GM21723 (cell line): ENCODE data around the gene CLEC20A.

Source experiments
- ATAC-seq: cut with Tn5 transposase; IDR thresholded peaks from one replicate; pipeline ENCODE4 v1.9.1; 2021; ENCODE audit warnings: mild to moderate bottlenecking, moderate library complexity; ENCODE audit not compliant: unreplicated experiment

The CLEC20A gene

DNA sequence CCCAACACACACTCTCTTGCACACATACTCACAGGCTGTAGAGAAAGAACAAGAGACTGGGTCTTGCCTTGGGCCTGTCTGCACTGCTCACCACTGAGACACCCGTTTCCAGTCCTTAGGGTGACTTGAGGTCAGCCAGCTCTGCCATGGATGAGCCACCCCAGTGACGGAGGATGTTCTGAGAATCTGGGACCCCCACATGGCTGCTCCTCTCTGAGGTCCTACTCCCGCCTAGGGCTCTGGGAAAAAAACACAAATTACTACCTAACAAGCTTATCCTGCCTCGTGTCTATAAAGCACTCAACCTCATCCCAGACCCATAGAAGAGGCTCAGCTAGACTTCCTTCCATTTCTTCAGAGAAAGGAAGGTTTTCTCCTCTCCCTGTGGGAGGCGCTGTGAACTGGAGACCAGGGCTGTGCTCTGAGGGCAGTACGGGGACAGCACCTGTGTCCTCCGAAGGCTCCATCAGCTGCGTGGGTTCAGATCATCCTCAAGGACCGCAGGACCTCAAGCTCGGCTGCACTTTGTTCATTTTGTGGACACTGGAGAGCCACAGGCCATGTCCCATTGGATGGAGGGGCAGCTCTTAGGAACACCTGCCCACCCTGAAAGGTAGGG is 4.3 kb upstream of the CLEC20A start:
- ATAC-seq = no peak

GRCh38 chr1:178500091-178500770 is 3.5 kb upstream of the CLEC20A start:
- ATAC-seq = no peak

- no peak for ATAC-seq
Measured at GRCh38 chr1:178498896-178499675, 2.3 kb upstream of the CLEC20A start.

DNA sequence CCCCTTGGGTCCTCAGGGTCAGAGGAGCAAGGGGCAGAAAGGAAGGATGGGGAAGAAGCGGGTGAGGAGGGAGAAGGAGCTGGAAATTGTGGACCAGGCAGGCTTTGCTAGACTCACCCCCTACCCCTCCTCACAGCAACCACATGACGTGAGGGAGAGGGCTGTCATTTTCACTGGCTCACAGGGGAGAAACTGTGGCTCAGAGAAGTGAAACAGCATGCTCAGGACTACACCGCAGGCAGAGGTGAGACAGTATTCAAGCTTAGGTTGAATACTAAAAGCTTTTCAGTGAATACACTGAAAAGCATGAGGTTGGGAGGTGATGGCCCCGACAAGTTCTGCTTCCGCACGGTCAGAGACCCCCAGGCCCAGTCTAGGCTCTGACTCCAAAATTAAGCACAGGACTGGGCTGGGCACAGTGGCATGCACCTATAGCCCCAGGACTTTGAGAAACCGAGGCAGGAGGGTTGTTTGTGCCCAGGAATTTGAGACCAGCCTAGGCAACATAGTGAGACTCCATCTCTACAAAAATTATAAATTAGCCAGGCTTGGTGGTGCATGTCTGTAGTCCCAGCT is 1.2 kb upstream of the CLEC20A start:
- no peak for ATAC-seq

GRCh38 chr1:178495741-178496409 is 889 bp downstream of the CLEC20A start:
- no peak for ATAC-seq

DNA sequence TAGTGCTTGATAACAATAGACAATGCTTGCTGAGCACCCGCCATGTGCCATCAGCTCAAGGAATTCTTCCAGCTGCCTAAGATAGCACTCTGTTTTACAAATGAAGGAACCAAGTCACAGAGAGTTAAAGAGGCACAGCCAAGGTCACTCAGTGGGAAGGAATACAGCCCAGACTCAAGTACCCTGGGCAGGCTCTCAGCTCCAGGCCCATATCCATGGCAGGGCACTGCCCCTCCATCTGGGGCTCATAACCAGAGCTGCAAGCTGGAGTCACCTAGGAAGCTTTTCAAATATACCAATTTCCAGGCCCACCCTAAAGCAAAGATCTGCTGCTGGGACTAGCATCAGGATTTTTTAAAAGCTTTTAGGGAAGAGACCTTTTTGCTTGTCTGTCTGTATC is 1.6 kb downstream of the CLEC20A start:
- no peak for ATAC-seq

- ATAC-seq = no peak
Measured at GRCh38 chr1:178494569-178494971, 2.2 kb downstream of the CLEC20A start.

GRCh38 chr1:178493301-178493741 is 3.4 kb downstream of the CLEC20A start:
- ATAC-seq = no peak

- ATAC-seq = no peak
Measured at GRCh38 chr1:178492341-178492740, 4.4 kb downstream of the CLEC20A start.

DNA sequence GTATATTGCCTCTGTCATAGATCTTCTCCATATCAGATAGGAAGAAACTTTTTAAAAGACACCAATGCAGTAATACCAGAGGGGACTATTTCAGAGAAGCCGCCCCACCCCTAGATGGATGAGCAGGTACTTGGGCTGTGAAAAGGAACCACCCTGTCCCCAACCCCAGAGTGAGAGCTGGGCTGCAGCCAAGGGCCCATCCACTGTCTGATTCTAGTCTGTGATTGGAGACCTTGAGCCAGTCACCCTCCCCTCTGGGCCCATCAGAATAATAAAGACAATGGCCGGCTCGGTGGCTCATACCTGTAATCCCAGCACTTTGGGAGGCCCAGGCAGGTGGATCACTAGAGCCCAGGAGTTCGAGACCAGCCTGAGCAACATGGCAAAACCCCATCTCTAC is 5.0 kb downstream of the CLEC20A start:
- ATAC-seq = no peak

DNA sequence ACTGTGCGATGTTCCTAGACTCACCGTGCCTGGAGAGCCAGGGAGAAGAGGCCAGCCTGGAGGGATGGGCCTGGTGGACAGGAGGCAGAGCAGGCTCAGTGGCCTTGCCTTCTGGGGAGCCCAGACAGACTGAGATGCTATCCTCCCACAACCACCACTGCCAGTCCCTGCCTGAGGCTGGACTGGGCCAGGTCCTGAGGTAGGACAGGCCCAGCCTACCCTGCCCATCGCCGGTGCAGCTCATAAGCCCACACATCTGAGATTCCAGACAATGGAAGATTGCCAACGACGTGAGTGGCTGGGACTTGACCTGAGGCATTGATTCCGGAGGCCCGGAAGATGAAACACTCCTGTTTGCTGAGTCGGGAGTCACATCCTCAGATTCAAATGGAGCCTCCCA is 5.8 kb downstream of the CLEC20A start:
- ATAC-seq = no peak

DNA sequence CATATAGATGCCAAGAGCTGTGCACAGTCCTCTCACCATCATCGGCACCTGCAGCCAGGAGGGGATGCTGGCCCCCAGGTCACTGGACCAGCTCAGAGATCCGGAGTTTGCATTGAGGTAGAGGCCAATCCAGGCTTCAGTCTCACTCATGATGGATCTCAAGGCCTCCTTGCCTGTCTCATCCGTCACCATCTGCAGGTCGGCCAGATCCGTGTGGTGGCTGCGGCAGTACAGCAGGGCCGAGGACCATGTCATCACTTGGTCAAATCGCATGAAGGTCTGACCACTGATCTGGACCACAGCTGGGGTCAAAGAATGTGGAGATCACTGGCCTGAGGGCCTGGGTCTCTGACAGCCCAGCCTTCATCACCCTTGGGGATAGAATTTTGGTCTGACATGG is 6.6 kb downstream of the CLEC20A start:
- no peak for ATAC-seq

DNA sequence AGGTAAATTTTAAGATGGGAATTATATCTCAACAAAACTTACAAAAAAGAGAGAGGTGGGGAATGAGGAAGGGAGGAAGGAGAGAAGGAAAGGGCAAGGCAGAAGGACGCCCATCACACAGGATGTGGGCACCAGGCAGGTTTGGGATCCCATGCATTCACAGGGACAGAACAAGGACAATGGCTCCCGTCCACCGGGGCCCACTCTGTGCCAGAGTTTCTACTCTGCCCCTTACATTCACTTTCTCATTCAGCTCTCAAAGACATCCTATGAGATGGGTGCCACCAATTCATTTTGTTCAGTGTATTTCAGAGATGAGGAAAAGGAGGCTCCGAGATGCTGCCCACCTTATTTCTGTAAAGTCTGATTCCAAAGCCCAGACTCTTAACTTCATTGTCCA is 7.4 kb downstream of the CLEC20A start:
- ATAC-seq = no peak

DNA sequence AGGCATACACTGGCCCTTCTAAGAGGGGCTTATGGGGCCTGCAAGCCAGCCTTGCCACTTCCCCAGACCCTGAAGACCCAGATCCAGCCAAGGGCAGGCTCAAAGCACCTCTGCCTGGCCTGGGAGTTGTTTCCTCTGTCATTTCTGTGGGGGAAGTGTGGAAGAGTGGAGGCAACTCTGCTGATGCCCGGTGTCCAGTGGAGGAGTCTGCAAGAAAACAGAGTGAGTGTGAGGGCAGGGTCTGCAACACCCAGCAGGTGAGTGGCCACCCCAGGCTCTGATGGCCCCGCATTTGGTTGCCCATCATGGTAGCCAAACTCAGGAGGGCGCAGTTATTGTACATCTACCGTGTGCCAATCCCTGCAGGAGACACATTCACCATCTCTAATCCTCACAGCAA is 8.4 kb downstream of the CLEC20A start:
- ATAC-seq = no peak

DNA sequence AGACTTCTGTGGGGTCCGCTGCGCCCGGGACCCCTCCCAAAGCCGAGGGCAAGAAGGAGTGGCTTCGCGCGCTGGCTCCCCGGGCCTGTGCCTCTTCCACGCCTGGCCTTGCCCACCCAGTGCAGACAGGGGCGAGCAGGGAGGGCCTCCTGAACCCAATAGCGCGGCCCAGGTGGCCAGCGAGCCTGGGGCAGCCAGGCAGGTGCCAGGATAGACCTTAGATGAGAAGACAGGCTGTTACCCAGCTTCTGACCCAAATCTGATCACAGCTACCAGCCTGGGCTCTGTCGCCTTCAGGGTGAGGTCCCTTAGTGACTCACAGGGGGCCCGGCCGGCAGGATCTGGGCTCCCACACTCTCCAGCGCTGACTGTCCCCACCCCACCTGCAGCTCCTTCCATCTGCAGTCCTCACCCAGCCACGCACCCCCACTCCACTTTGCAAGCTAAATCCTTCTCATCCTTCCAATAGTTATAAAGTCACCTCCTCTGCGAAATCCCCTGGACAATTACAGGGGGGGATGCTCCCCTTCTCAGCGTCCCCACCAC is 9.6 kb downstream of the CLEC20A start:
- no peak for ATAC-seq

DNA sequence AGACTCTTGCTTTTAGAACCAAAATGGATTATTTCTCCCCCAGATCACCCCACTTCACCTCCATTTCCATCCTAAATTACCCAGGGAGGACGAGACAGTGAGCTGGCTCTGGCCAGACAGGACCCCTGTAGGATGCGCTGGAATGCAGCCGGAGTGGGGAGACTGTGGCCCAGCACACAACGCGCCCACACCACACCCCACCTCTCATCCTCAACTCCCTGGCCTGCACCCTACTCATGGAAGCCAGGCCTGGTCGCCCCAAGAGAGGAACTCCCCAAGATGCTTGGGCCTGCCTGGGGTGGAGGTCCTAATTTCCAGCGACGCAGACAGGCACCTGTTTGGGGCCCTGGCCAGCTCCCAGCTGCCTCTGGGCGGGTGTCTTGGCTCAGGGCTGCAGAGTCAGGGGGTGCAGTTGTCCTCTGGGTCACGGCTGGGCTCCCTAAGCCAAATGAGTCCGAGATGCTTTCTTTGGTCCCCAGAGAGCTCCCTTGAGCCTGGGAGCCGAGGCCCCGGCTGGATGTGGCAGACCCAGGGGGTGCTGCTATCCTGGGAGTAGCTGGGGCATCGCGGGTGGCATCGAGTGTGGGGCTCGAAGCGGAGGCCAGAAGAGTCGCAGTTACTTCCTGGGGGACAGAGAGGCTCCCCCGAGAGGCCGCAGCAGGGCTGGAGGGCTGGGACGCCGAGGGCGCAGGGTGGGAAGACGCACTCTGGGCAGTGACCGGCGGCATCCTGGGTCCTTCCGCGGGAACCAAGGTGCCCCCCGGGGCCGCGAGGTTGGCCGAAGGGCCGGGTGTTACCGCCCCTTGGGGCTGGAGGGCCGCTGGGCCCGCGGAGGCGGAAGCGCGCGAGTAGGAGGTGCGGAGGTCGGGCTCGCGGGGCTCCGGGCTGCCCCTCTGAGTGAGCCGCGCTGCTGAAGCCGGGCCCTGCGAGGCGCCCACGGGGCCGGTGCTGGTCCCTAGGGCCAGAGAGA is 10.4 kb downstream of the CLEC20A start:
- no peak for ATAC-seq

DNA sequence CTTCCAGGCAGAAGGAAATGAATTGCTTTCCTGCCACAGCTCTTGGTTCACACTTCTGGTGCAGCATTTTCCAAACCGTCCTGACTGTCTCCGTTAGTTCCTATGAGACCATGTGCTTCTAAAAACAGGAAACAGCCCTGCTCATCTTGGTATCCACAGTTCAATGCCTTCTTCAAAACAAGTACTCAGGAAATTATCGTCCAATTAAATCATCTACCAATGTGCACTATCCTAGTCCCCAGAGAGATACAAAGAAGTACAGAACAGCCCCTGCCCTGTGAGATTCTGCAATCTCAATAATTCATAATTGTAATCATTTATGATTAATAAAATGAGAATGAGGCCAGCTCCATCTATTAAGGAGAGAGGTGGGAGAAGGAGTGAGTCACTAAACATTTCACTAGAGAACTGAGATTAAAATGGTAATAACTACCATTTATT is 11.2 kb downstream of the CLEC20A start:
- no peak for ATAC-seq

DNA sequence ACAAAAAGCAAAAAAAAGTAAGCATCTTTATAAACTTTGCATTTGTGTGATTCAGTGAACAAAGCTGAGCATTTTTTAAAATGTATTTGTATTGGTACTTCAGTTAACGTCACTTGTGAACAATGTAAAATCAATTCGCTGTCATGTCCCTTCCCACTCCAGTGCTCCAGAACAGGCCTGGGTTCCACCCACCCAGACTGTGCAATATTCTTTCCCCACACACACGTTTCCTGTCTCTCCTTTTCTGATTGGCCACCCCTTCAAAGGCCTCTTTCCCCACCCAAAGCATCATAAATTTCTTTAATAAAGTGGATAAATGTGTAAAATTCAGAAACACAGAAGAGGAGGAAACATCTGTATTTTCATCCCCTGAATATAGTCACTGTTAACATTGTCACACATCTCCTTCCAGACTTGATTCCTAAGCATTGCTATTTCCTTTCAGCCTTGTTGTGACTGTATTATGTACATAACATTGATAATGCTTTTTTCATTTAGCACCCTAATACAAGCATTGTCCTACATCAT is 12.0 kb downstream of the CLEC20A start:
- ATAC-seq = no peak

- ATAC-seq = no peak
Measured at GRCh38 chr1:178483251-178483957, 13.4 kb downstream of the CLEC20A start.
